Measurements from ENCODE around the gene NAT16. TPM values are rescaled to one million over a fixed set of nuclear protein-coding genes. Genes with fewer than 3 reads are reported as not detected.
A peak's percentile ranks its signal among the peaks of the same experiment; 100 is the strongest.

The NAT16 gene
- total and polyA plus RNA-seq, 2 of the 13 experiments (the other 11 are each of a cell fraction or from before 2014, with no cell fraction given), result 0.04 TPM; not detected in 1

DNA sequence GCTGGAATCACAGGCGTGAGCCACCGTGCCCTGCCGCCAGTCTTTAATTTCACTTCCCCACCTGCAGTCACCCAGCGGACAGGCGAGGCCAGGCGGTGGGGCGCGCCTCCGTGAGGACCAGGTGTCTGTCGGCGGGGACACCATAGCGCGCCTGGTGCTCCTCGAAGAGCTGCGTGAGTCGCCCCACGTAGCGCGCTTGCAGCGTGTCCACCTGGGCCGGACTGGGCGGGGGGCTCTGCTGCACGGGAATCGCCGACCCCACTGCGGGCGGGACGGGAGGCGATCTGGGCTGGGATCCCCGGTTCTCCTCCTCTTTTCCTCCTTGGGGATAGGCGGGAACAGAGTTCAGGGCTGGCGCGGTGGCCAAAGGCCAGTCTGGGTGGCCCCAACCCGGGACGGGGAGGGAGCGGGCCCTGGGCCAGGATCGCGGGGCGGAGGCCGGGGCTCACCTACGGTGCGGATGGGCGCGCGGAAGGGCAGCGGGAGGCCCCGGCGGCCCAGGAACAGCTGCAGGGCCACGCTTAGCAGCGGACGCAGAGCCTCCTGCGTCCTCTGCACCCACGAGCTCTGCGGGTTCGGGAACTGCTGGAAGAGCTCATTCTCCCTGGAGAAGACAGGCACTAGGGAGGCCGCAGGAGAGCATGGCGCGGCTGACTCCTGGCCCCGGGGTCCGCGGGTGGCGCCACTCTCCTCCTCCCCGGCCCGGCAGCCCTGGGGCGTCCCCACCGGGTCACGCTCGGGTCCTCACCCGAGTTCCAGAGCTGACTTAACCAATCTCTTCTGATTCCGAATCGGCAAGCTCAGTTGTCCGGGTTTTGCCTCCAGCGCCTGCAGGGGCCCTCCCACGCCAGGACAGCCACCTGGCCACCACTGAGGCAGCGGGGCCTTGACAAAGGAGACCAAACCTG is 21.9 kb upstream of the NAT16 start (continued):
- TF ChIP-seq, protein P1, sequence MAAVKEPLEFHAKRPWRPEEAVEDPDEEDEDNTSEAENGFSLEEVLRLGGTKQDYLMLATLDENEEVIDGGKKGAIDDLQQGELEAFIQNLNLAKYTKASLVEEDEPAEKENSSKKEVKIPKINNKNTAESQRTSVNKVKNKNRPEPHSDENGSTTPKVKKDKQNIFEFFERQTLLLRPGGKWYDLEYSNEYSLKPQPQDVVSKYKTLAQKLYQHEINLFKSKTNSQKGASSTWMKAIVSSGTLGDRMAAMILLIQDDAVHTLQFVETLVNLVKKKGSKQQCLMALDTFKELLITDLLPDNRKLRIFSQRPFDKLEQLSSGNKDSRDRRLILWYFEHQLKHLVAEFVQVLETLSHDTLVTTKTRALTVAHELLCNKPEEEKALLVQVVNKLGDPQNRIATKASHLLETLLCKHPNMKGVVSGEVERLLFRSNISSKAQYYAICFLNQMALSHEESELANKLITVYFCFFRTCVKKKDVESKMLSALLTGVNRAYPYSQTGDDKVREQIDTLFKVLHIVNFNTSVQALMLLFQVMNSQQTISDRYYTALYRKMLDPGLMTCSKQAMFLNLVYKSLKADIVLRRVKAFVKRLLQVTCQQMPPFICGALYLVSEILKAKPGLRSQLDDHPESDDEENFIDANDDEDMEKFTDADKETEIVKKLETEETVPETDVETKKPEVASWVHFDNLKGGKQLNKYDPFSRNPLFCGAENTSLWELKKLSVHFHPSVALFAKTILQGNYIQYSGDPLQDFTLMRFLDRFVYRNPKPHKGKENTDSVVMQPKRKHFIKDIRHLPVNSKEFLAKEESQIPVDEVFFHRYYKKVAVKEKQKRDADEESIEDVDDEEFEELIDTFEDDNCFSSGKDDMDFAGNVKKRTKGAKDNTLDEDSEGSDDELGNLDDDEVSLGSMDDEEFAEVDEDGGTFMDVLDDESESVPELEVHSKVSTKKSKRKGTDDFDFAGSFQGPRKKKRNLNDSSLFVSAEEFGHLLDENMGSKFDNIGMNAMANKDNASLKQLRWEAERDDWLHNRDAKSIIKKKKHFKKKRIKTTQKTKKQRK (IDR thresholded peaks at IDR 0.05; ENCODE audit: low read length), result no peak
- TF ChIP-seq ZNF431 (CRISPR knock-in tag; IDR thresholded peaks at IDR 0.05; ENCODE audit: borderline replicate concordance, low read depth), result no peak; the same call in 1 of the 2 replicates
- peak; percentile 64 for TF ChIP-seq SAP130 (CRISPR knock-in tag; IDR thresholded peaks at IDR 0.05; ENCODE audit: low read depth)
- peak; percentile 91 for TF ChIP-seq ZNF30 (CRISPR knock-in tag; IDR thresholded peaks at IDR 0.05)
- TF ChIP-seq RARG (CRISPR knock-in tag; IDR thresholded peaks at IDR 0.05; ENCODE audit: low read depth), result no peak; the same call in 1 of the 2 replicates
- TF ChIP-seq, protein P2, sequence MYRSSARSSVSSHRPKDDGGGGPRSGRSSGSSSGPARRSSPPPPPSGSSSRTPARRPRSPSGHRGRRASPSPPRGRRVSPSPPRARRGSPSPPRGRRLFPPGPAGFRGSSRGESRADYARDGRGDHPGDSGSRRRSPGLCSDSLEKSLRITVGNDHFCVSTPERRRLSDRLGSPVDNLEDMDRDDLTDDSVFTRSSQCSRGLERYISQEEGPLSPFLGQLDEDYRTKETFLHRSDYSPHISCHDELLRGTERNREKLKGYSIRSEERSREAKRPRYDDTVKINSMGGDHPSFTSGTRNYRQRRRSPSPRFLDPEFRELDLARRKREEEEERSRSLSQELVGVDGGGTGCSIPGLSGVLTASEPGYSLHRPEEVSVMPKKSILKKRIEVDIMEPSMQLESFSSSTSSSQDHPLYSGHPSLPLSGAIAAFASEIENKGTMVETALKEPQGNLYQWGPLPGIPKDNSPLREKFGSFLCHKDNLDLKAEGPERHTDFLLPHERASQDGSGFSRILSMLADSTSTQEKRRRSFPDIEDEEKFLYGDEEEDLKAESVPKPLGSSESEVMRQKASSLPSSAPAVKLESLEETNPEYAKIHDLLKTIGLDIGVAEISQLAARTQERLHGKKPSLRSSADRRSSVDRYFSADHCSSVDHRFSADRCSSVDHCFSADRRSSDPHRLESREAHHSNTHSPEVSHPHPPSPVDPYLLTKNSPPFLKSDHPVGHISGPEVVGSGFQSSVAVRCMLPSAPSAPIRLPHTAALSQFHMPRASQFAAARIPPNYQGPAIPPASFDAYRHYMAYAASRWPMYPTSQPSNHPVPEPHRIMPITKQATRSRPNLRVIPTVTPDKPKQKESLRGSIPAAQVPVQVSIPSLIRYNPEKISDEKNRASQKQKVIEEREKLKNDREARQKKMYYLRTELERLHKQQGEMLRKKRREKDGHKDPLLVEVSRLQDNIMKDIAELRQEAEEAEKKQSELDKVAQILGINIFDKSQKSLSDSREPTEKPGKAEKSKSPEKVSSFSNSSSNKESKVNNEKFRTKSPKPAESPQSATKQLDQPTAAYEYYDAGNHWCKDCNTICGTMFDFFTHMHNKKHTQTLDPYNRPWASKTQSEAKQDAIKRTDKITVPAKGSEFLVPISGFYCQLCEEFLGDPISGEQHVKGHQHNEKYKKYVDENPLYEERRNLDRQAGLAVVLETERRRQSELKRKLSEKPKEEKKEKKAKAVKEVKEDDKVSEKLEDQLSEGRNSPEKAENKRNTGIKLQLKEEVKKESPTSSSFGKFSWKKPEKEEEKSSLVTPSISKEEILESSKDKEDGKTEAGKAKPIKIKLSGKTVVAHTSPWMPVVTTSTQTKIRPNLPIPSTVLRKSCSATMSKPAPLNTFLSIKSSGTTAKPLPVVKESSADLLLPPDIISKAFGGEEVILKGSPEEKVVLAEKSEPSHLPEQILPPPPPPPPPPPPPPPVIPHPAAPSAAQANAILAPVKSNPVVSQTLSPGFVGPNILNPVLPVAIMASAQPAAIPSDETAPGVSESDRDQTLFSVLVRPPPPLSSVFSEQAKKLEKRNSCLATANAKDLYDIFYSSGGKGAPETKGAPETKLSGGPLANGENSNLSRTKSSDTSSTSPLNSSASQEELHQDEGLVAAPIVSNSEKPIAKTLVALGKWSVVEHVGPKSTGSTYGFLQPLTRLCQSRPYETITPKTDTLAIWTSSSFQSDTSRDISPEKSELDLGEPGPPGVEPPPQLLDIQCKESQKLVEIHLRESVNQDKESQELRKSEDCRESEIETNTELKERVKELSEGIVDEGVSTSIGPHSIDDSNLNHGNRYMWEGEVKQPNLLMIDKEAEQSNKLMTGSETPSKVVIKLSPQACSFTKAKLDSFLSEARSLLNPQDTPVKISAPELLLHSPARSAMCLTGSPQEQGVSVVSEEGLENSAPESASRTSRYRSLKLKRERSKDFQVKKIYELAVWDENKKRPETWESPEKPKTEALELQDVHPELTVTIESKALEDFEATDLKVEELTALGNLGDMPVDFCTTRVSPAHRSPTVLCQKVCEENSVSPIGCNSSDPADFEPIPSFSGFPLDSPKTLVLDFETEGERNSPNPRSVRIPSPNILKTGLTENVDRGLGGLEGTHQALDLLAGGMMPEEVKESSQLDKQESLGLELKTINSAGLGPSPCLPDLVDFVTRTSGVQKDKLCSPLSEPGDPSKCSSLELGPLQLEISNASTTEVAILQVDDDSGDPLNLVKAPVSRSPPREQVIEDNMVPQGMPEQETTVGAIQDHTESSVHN (CRISPR knock-in tag; IDR thresholded peaks at IDR 0.05), result no peak
- TF ChIP-seq, protein P3, sequence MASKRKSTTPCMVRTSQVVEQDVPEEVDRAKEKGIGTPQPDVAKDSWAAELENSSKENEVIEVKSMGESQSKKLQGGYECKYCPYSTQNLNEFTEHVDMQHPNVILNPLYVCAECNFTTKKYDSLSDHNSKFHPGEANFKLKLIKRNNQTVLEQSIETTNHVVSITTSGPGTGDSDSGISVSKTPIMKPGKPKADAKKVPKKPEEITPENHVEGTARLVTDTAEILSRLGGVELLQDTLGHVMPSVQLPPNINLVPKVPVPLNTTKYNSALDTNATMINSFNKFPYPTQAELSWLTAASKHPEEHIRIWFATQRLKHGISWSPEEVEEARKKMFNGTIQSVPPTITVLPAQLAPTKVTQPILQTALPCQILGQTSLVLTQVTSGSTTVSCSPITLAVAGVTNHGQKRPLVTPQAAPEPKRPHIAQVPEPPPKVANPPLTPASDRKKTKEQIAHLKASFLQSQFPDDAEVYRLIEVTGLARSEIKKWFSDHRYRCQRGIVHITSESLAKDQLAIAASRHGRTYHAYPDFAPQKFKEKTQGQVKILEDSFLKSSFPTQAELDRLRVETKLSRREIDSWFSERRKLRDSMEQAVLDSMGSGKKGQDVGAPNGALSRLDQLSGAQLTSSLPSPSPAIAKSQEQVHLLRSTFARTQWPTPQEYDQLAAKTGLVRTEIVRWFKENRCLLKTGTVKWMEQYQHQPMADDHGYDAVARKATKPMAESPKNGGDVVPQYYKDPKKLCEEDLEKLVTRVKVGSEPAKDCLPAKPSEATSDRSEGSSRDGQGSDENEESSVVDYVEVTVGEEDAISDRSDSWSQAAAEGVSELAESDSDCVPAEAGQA (IDR thresholded peaks at IDR 0.05; ENCODE audit: low read depth), result 0 out of 2 replicates have a peak, but pooled peaks have one; percentile 41
- TF ChIP-seq, protein P3 (CRISPR knock-in tag; IDR thresholded peaks at IDR 0.05; ENCODE audit: borderline replicate concordance), result no peak
